NCI-H82 treated with DMSO at 0.1 percent for 48 hours (cell line): Measurements from ENCODE around the gene CCDC82.

ENCODE experiments used
- DNase-seq: peaks from one replicate; lab custom pipeline; 2025; ENCODE audit not compliant: unreplicated experiment; lab: John Stamatoyannopoulos, UW

CCDC82 gene

DNA sequence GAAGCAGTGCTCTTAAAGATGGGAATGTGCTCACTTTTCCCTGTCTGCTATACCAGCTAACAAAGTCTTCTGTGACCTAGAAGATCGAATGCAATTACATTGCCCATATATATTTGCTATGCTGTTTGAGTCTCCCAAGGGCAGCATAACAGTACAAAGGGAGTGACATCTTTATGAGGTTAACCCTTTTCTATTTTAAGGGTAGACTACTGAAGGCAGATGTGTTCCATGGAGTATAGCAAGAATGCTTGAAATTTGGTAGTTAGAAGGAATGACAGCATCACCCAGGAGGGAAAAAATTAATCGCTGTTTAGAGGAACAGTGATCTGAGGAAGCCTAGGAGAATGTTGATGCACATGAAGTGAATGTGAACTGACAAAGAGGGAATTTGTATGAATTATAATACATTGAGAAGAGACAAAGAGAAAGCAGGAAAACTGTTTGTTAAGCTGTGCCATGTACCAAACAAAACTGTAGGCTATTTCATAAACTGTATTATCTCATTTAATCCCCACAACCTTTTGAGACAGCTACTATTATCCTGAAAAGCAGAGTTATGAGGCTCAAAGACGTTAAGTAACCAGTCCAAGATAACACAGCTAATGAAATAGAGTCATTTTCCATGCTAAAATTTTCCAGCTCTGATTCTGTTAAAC is 59.7 kb downstream of the CCDC82 start:
- no peak for DNase-seq

DNA sequence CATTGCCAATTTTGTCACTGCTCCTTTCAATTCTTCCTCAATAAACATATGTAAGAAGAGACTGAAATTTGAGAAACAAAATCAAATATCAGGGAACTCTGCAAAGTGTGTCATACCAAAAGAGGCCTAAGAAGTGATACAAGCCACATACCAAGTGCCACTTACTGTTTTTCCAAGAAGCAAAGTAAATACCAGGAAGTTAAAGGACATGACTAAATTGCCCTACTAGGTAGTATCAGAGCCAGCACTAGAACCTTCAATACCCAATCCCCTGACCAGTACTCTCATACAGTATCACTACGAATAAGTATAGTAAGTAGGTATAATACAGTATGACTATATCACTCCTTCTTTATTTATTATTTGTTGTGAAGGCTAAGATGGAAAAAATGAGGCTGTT is 60.3 kb downstream of the CCDC82 start:
- no peak for DNase-seq

DNA sequence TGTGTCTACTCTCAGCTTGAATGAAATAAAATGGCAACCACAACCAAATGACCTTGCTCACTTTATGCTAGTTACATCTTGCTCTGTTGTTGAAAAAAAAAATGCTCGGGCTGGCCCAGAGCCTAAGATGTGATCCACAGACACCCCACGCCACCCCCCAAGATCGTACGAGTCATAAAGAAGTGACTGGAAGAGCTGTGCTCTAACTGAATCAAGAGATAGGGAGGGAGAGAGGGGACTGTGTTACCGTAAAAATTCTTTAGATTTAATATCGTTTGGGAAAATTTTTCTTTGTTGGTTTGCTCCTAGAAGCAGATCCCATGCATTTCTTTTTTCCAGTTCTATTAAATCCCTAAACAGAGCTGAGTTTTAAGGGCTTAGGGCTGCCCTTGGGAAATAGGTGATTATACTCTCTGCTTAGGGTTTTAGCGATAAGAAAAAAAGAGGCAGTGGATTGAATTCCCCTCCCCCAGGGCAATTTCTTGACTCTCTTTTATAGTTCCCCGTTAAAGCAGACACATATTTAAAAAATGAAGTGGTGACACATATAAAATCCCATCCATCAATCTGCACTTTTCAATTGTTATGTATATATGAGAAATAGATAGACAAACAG is 61.2 kb downstream of the CCDC82 start:
- peak; percentile 63 for DNase-seq

DNA sequence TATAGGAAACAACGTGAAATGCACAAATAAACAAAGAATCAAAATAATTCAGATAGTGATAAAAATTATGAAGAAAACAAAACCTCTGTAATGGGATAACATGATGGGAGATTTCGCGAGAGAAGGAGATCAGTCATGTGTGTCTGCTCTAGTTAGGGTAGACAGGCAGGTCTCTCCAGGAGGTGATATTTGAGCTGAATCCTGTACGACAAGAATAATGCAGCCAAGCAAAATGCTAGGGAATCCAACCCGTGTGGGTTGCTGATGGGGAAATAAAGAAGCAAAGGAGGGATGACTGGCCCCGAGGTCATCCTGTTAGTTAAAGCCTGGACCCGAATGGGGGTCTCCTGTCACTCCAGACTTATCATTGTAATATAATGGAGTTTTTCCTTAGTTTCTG is 62.8 kb downstream of the CCDC82 start:
- no peak for DNase-seq

DNA sequence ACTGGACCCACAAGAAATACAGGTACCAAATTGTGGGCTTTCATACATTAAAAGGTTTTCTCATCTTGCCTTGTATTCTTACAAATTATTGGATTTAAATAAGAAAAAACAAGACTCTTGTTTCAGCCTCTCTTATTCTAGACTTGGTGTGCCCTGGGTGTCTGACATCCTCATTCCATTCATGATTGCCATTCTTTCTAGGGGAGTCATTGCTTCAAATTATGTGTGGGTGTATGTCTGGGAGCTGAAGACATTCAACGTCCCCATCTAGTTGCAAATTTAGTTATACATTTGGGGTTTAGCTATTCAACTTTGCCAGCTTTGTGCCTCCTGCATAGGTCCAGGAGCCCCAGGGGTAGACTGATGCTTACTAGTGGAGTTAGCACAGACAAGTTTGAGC is 64.8 kb downstream of the CCDC82 start:
- no peak for DNase-seq

DNA sequence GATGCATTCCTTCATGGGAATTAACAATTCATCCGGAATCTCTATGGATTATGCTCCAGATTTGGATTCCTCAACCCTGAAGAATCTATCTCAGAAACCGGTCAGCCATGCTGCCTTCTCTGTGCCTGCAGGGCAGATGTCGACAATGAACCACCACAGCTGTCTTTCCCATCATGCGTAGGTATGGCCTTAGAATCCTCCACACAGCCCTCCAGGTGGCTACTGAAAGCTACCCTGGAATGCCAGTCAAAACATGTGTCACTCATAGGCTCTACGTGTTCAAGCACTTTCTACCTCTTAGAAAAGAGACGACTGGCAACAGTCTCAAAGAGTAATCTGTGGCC is 66.1 kb downstream of the CCDC82 start:
- no peak for DNase-seq

DNA sequence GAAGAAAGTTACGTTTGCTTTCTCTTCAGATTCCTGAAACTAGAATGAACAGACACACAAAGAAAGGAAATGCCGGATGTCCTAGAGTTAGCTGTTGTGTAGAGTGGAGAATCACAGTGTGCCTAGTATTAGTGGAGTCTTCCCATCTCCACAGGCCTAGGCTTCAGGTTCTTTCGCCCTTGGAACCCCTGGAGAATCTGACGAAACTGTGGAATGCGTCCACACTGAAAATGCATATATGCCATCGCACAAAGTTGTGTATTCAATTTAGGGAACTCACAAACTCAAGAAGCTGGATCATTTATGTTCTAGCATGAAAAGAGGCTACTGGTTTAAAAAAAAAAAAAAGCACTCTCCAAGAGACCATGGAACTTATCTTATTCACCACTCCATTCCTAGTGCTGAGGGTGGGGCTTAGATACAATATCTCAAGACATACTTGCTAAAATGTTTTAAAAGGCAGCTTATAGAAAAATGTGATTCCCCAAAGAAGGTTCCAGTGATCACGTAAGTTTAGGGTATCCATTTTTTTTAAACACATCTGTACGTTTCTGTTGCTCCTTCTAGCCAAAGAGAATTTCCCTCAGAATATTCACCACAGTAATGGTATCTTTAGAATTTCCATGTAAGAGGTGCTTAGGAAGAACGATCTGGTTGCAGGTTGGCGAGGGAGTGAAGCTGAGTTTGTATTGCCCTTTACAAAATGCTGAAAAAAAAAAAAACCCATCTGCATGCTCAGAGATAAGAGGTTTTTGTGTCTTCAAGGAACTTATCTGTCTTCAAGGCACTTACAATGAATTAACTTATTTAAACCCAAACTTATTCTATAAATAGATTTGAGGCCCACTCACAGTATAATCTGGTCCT is 66.7 kb downstream of the CCDC82 start:
- no peak for DNase-seq

DNA sequence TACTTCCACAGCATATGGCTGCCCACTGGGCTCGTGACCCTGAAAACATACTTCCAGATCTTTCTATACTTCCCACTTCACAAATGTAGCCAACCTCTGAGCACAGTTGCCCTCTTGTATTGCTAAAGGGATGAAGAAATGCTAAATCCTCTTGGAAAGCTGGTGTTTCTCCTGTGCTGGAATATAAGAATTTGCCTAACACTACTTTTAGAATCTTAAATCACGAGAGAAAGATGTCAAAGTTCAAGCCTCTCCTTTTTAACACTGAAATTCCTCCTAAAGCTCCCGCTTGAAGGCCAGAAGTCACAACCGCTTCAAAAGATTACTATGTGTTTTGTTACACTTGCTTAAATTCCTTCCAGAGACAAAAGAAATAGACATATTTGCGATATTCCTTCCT is 68.6 kb downstream of the CCDC82 start:
- DNase-seq = no peak

DNA sequence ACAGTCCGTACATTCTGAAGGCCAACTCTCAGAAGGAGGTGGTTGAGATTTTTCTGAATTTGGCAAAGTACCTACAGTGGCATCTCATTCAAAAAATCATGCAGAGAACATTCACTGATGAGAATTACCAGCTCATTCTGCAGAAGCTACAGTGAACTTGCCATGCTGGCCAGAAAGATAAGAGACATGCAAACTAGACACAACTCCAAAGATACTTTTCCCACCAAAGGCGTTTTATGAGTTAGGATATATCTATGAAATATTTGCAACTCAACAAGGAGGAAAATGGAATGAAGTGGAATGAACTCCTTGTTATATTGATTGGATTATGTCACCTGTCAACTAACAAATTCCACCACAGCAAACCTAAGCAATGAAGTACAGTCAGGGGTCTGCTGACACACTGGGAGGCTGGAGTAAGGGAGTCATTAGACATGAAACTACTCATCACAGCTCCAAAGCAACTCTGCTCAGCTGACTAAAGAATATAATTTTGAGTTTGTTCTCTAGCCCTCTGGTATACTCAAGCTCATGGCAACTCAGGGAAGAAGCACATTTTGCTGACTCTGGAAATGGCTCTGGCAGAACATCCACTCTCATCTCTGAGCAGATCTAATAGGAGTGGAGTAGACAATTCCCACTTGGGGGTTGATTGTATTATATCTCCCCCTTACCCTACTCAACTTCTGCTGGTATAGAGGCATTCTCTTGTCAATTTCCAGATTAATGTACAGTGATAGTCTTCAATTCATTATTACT is 69.6 kb downstream of the CCDC82 start:
- no peak for DNase-seq

DNA sequence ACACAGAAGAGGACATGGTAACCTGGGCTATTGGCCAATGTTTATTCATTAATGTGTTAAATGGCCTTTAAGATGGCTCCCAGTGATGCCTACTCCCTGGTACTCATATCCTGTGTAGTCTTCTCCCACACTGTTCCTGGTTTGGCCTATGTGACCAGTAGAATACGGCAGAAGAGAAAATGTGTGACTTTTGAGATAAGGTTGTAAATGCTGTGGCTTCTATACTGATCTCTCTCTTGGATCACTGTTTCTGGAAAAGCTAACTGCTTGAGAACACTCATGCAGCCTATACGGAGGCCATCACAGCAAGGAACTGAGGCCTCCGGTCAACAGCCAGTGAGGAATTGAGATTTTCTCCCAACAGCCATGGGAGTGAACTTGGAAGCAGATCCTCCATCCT is 70.9 kb downstream of the CCDC82 start:
- DNase-seq = no peak

DNA sequence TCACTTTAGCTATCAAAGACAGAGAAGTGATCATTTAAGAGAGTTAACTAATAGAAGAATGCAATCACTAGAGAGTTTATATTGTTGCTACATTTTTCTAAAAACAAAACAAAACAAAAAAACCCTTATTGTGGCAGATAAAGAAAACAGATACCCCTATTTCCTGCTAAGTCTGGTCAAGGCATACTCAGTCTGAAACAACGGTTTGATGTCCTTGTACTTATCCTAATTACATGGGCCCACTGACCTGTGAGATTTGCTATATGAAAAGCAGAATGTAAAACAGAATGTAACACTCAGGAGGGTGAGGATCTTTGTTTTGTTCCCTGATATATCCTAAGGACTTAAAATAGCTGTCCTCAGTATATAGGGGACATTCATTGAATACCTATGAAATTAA is 71.3 kb downstream of the CCDC82 start:
- no peak for DNase-seq

DNA sequence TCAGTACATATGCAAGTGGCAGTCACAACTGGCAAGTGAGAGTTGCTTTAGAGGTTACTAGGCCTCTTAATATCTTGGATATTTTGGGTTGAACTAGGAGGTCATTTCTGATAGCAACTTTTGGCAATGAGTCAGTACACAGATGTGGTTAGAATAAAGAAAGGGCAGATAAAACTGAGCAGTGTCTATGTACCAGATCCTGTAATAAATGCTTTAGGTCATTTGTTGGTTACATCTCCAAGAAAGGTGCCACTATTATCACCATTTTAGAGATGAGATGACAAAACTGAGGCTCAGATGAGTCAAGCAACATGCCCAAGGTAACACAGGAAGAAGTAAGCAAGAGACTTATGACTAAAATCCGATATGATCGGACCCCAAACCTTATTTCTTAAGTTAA is 71.7 kb downstream of the CCDC82 start:
- DNase-seq = no peak

DNA sequence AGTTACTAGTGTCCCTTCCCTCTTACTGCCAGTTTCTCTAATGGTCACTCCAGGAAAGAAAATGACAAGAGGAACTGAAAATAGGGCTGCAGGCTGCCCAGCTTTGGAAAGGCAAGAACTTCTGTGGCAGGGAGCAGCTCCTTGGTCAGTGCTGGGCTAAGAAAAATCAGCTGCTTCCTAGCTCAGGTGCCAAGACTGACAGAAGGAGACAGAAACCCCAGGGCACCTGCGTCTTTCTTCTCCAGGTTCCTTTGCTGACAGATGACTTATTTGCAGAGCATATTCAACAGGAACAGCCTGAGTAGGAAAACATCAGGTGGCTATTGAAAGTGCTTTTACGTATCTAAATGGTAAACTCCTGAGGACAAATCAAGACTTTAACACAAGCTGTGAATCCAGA is 72.1 kb downstream of the CCDC82 start:
- no peak for DNase-seq

DNA sequence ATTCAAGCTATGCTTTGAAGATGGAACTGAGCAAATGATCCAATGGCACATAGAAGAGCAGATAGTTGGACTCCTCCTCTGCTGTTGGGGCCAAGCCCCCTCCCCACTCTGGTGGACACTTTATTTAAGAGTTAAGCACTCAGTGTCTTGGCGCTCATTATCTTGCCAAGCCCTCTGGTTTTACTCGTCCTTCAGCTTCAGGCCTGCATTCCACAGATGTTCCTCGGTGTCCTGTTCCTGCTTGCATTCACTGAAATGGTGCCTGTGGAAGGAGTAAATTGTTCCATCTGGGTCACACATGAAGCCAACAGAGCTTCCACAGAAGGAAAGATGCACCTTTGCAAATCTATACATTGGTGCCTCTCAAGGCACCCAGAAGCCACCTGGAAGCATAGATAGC is 72.8 kb downstream of the CCDC82 start:
- no peak for DNase-seq

DNA sequence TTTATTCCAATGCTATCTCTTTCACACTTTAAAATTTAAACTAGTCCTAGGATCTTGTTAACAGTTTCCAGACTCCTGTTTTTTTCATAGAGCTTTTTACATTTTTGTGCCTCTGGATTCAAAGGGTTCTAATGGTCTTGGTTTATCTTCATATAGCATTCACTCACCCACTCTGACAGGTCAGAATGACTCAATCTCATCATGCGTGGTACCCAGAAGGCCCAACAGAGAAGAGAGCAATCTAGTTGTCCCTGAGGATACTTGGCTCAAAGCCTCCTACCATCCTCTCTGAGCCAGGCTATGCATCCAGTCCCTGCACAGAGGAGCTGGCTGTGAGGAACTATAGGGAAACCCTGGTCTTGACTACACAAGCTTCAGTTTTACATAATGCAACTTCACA is 74.2 kb downstream of the CCDC82 start:
- DNase-seq = no peak

DNA sequence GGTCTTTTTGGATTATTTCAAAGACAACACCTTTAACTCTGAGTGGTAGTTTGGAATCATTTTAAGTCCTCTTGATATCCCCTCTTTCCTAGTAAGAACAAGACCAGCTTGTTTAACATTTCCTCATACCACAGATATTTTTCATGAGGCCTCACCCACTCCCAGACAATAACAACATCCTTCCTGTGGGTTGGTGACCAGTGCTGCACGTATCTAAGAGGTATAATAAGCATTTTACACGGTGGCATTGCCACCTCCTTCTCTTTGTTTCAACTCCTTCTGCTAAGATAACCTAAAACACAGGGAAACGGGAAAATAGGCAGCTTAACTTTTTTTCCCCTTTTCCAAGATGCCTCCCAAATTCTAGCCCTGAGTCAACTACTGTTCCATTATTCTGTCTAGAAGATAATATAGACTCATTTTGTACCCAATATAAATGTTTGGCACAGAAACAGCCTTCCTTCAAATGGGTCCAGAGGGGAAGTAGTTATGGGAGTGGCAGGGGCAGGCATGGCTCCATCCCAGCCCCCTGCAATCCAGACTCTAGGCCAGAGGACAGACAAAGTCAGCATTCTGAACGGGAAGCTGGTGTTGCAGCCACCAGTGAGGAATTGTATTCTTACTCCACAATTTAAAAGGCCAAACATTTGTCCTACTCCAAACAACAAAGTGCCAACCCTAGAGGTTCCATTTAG is 75.2 kb downstream of the CCDC82 start:
- DNase-seq = no peak

DNA sequence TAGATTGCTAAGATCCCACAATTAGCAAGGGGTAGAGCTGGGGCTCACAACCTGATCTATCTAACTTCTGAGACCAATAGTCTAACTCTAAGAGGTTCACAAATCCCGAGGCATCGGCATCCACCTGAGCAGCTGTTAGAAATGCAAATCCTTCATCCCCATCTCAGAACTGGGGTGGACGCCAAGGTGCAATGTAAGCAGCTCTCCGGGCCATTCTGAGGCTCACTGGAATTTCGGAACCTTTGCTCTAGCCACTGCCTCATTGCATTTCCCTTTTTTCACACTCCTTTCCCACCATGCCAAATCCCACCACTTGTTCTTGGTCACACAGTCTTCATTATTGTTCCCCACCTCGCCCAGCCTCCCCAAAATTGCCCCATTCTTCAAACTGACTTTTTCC is 76.5 kb downstream of the CCDC82 start:
- no peak for DNase-seq

DNA sequence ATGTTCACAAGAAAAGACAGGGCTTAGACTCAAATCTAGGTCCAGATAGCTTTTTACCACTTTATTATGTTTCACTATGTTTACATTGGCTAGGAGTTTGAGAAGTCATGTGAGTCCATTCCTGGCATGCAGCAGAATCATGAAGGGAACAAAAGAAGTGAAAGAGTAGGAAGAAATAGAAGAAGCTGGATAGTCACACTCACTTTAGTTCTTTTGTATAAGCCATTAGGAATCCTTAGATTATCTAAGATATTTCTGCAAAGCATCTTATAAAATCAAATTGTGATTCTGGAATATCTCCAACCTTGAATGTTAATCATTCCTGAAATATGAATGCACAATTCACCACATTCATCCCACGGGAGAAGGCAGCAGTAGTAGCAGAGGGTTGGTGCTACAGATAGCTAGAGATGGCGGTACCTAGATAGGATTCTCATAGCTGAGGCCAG is 78.6 kb downstream of the CCDC82 start:
- DNase-seq = no peak

DNA sequence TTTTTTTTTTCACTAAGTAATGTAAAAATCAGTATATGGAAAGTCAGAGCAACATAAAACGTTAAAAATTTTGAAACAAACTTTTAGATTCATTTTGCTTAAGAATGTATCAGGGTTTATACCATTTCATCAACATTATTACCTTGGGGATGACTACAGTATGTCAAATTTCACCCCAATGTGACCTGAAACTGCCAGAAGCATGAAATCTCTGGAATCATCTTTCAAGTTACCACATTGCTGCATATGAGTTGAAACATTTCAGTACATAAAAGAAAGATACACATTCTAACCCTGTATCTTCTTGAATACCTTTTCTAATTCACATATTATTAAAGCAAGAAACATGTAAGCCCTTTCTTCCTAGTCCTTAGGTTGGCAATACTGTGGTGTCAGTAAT is 79.5 kb downstream of the CCDC82 start:
- no peak for DNase-seq

DNA sequence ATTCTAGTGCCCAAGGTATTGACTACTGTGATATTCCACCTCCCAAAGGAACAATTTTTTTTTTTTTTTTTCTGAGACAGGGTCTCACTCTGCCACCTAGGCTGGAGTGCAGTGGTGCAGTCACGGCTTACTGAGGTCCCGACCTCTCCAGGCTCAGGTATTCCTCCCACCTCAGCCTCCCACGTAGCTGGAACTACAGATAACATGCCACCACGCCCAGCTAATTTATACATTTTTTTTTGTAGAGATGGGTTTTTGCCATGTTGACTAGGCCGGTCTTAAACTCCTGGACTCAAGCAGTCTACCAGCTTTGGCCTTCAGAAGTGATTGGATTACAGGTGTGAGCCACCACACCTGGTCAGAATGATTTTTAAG is 80.1 kb downstream of the CCDC82 start:
- no peak for DNase-seq

DNA sequence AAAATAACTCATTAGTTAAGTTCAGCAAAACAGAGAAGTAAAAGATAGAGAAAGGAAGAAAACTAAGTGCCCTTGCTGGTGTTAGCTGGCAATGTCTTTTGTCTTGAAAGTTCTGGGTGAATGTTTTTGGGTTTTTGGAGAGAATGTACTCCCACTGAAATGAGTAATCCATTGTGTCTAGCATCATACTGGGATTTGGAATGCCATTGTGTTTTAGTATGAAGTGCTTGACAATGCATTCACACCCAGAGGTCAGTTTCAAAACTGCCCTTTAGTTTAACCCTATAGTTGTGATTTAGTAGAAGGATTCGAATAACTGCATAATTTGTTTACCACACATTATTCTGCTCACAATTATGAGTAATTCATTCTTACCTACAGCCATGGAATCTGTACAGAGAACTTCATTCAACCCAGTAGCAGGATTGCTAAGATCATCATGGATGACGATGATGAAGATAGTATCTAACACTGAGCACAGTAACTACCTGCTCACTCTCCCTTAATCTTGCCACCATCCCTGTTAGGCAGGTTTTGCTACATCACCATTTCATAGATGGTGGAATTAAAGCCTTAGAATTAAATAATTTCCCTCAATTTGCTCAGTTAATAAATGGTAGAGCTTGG is 80.6 kb downstream of the CCDC82 start:
- no peak for DNase-seq
